ENCODE measurements around the gene PCNX1. TPM values are rescaled to one million over a fixed set of nuclear protein-coding genes. Genes with fewer than 3 reads are reported as not detected.

PCNX1 gene
- polyA plus RNA-seq, 1 donor from 2014 or later, result 5.6 TPM

- peaks cover 3% of the 10 kb centered on the region for H3K36me3 Mint-ChIP-seq
- no peak overlapping the region for H3K27ac Mint-ChIP-seq
- H3K4me3 Mint-ChIP-seq, result no peak overlapping the region
- no peaks in the 10 kb centered on the region for H3K9me3 Mint-ChIP-seq
- H3K27me3 Mint-ChIP-seq, result no peaks in the 10 kb centered on the region
- no peaks in the 10 kb centered on the region for H3K4me1 Mint-ChIP-seq
These were observed 201.3 kb downstream of the PCNX1 start for GRCh38 chr14:71108398-71109119.

DNA sequence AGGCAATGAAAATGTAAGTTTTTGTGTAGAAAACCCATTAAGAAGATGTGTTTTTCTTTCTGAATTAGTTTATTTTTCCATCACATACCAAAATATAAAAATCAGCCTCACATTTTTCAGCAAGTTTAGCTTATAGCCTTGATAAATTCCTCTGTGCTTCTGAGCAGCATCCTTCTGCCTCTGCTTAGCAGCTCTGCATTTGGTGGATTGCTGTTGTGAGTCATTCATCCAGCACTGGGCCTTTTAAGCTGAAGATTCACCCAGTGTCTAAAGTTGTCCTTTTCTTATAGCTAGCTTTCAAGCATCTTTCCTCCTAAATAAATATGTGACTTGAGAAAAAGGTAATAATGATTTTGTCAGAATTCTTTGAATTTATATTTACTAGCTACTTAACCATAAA lies 206.1 kb downstream of the PCNX1 start:
- Mint-ChIP-seq H3K36me3 (no peaks in the 10 kb centered on the region), H3K27ac (no peak overlapping the region)

GRCh38 chr14:71114565-71114964 lies 207.3 kb downstream of the PCNX1 start:
- no peaks in the 10 kb centered on the region for H3K27me3 Mint-ChIP-seq
- no peaks in the 10 kb centered on the region for H3K9me3 Mint-ChIP-seq
- no peak overlapping the region for H3K27ac Mint-ChIP-seq
- no peak overlapping the region for H3K4me3 Mint-ChIP-seq
- no peaks in the 10 kb centered on the region for H3K36me3 Mint-ChIP-seq
- peaks cover 24 to 30% (median 25%) of the 10 kb centered on the region in 3 donors for H3K4me1 Mint-ChIP-seq

More for the DNA sequence above, 206.1 kb downstream of the PCNX1 start:
- Mint-ChIP-seq H3K4me1 (peaks cover 19 to 27% (median 19%) of the 10 kb centered on the region in 3 donors), H3K4me3 (no peak overlapping the region), H3K27me3 (no peaks in the 10 kb centered on the region), H3K9me3 (no peaks in the 10 kb centered on the region)

- no peaks in the 10 kb centered on the region for H3K36me3 Mint-ChIP-seq
- no peaks in the 10 kb centered on the region for H3K9me3 Mint-ChIP-seq
- no peak overlapping the region for H3K27ac Mint-ChIP-seq
- H3K4me3 Mint-ChIP-seq, result no peak overlapping the region
- peaks cover 24 to 30% (median 25%) of the 10 kb centered on the region in 3 donors for H3K4me1 Mint-ChIP-seq
- no peaks in the 10 kb centered on the region for H3K27me3 Mint-ChIP-seq
These were observed 208.0 kb downstream of the PCNX1 start for GRCh38 chr14:71115306-71115705.

DNA sequence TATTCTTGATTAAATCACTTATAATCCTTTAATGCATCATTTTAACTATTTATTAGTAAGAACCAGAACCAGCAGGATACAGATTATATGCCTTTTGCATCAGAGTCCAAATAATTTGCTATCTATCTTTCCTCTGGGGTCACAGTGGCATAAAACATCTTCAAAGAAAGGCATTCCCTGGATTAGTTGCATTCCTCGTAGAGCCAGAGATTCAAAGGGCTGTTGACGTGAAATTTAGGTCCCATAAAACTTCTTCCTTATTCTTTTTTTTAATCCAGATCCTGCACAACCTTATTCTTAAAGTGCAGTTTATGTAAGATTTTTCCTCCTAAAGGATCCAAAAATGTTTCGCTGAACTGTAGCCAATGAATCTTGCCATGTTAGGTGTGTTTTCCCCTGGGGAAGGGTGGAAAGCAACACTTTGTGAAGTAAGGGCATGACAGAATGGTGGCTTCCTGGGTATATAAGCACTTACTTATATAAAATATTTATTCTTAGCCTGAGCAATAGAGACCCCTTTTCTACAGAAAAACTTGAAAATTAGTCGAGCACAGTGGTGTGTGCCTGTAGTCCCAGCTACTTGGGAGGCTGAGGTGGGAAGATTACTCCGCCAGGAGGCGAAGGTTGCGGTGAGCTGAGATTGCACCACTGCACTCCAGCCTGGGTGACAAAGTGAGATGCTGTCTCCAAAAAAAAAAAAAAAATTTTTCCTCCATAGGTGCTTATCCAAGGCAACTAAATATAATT lies 208.7 kb downstream of the PCNX1 start:
- peak overlapping the region in 3 of 4 donors; percentile 21 to 81 (median 41) for H3K4me3 Mint-ChIP-seq
- peaks cover 24 to 30% (median 25%) of the 10 kb centered on the region in 3 donors for H3K4me1 Mint-ChIP-seq
- no peaks in the 10 kb centered on the region for H3K36me3 Mint-ChIP-seq
- H3K27ac Mint-ChIP-seq, result peak overlapping the region; percentile 40 to 71 (median 55)
- H3K27me3 Mint-ChIP-seq, result no peaks in the 10 kb centered on the region
- H3K9me3 Mint-ChIP-seq, result no peaks in the 10 kb centered on the region

GRCh38 chr14:71116568-71117122 lies 209.4 kb downstream of the PCNX1 start:
- no peaks in the 10 kb centered on the region for H3K27me3 Mint-ChIP-seq
- peaks cover 24 to 30% (median 25%) of the 10 kb centered on the region in 3 donors for H3K4me1 Mint-ChIP-seq
- peak overlapping the region in 3 of 4 donors; percentile 21 to 81 (median 41) for H3K4me3 Mint-ChIP-seq
- H3K27ac Mint-ChIP-seq, result peak overlapping the region; percentile 40 to 71 (median 55)
- H3K36me3 Mint-ChIP-seq, result no peaks in the 10 kb centered on the region
- H3K9me3 Mint-ChIP-seq, result no peaks in the 10 kb centered on the region

- H3K27ac Mint-ChIP-seq, result peak overlapping the region; percentile 40 to 67 (median 55)
- no peaks in the 10 kb centered on the region for H3K27me3 Mint-ChIP-seq
- peaks cover 24 to 30% (median 25%) of the 10 kb centered on the region in 3 donors for H3K4me1 Mint-ChIP-seq
- H3K4me3 Mint-ChIP-seq, result peak overlapping the region in 2 of 4 donors; percentile 19 to 32
- H3K36me3 Mint-ChIP-seq, result no peaks in the 10 kb centered on the region
- no peaks in the 10 kb centered on the region for H3K9me3 Mint-ChIP-seq
These were observed 210.8 kb downstream of the PCNX1 start for GRCh38 chr14:71117839-71118743.

DNA sequence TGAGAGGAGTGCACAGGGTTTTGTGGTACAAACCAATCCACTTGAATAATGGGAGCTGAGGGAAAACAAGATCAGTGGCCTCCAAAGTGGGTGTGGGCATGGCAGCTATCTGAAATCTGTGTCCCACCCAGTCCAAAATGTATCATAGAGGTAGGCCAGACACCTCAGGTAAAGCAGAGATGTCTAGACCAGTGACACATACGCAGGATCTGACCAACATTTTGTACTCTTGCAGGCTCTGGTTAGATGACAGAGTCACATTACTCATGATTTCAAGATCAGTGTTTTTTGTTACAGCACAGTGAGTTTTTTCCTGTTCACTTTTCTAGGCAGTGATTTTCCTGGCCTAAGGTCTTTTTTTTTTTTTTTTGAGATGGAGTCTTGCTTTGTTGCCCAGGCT lies 211.8 kb downstream of the PCNX1 start:
- Mint-ChIP-seq H3K9me3 (no peaks in the 10 kb centered on the region), H3K36me3 (no peaks in the 10 kb centered on the region), H3K27ac (peak overlapping the region in 1 of 3 donors; percentile 17), H3K27me3 (no peaks in the 10 kb centered on the region), H3K4me1 (peaks cover 25 to 30% (median 25%) of the 10 kb centered on the region in 3 donors), H3K4me3 (no peak overlapping the region)

- Mint-ChIP-seq H3K9me3 (no peaks in the 10 kb centered on the region), H3K4me1 (peaks cover 25 to 30% (median 25%) of the 10 kb centered on the region in 3 donors), H3K36me3 (no peaks in the 10 kb centered on the region), H3K4me3 (no peak overlapping the region), H3K27me3 (peaks cover 1% of the 10 kb centered on the region), H3K27ac (no peak overlapping the region)
These were observed 212.6 kb downstream of the PCNX1 start for GRCh38 chr14:71119832-71120231.

DNA sequence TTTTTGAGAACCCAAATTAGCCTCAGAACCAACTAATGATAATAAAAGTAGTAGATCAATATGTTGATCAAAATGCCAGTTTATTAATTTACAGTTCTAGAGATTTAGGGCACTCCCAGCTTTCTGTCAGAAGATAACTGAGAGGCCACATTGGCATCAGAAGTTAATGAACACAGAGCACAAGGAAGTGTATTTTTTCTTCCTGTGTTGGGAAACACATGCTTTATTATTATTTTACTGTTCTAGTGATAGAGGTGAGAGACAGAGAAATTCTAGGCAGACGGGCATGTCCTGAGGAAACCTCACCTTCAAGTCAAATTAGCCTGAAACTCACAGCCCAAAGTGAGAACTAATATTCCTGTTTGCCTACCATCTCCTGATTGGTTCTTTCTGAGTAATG lies 213.7 kb downstream of the PCNX1 start:
- Mint-ChIP-seq H3K27ac (no peak overlapping the region), H3K27me3 (peaks cover 1% of the 10 kb centered on the region), H3K4me3 (no peak overlapping the region), H3K9me3 (no peaks in the 10 kb centered on the region), H3K4me1 (peaks cover 21 to 25% (median 24%) of the 10 kb centered on the region in 3 donors), H3K36me3 (no peaks in the 10 kb centered on the region)

- H3K4me3 Mint-ChIP-seq, result no peak overlapping the region
- H3K27ac Mint-ChIP-seq, result peak overlapping the region in 1 of 3 donors; percentile 3
- H3K27me3 Mint-ChIP-seq, result peaks cover 1% of the 10 kb centered on the region
- H3K4me1 Mint-ChIP-seq, result peaks cover 17 to 19% (median 18%) of the 10 kb centered on the region in 3 donors
- H3K9me3 Mint-ChIP-seq, result no peaks in the 10 kb centered on the region
- H3K36me3 Mint-ChIP-seq, result no peaks in the 10 kb centered on the region
These were observed 214.5 kb downstream of the PCNX1 start for GRCh38 chr14:71121711-71122110.

- Mint-ChIP-seq H3K27me3 (peaks cover 1% of the 10 kb centered on the region), H3K36me3 (no peaks in the 10 kb centered on the region), H3K27ac (peak overlapping the region in 1 of 3 donors; percentile 65), H3K9me3 (no peaks in the 10 kb centered on the region), H3K4me3 (no peak overlapping the region), H3K4me1 (peaks cover 6 to 9% (median 8%) of the 10 kb centered on the region in 3 donors)
These were observed 215.8 kb downstream of the PCNX1 start for GRCh38 chr14:71122866-71123565.

- no peak overlapping the region for H3K4me3 Mint-ChIP-seq
- H3K27me3 Mint-ChIP-seq, result peaks cover 1% of the 10 kb centered on the region
- H3K27ac Mint-ChIP-seq, result no peak overlapping the region
- no peaks in the 10 kb centered on the region for H3K9me3 Mint-ChIP-seq
- no peaks in the 10 kb centered on the region for H3K36me3 Mint-ChIP-seq
- H3K4me1 Mint-ChIP-seq, result peaks cover 0 to 3% (median 3%) of the 10 kb centered on the region in 3 donors
These were observed 216.4 kb downstream of the PCNX1 start for GRCh38 chr14:71123579-71124135.
